GM19240 (cell line): ENCODE measurements around the gene STRN.
"Not testable (repeated sequence)": the region's sequence is repeated elsewhere in the genome, so short reads cannot be mapped to it uniquely, and the experiment has no call there.

ENCODE experiments used
- DNase-seq: peaks from one replicate; pipeline ENCODE4 v3.0.0; 2011; ENCODE audit warnings: low spot score; ENCODE audit not compliant: insufficient read length

The STRN gene

DNA sequence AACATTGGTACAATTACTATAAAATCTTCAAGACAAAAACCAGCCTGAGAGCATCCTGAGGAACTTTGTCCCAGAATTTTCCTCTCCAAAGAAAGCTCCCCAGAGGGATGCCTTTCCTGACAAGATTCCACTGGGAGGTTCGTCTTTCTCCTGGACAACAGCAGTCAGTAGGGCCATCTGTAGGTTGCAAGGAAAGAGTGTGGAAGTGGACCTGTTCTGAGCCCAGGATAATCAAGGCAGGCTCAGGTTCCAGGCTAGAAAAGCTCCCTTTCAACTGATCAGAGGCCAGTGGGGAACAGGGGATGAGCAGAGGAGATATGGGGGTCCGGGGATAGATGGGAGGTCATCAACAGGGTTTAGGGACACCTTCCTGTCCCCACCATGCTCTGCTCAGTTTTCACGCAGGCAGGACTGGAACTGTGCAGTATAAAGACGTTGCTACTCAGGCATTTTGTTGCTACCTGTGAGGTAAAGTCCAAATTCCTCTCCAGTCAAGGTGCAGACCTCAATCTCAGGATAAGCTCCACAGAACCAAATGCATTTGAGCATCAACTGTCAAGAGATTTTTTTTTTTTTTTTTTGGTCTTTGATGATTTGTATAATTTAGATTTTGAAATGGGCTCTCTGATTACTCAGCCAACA is 126.2 kb downstream of the STRN start:
- no peak for DNase-seq

DNA sequence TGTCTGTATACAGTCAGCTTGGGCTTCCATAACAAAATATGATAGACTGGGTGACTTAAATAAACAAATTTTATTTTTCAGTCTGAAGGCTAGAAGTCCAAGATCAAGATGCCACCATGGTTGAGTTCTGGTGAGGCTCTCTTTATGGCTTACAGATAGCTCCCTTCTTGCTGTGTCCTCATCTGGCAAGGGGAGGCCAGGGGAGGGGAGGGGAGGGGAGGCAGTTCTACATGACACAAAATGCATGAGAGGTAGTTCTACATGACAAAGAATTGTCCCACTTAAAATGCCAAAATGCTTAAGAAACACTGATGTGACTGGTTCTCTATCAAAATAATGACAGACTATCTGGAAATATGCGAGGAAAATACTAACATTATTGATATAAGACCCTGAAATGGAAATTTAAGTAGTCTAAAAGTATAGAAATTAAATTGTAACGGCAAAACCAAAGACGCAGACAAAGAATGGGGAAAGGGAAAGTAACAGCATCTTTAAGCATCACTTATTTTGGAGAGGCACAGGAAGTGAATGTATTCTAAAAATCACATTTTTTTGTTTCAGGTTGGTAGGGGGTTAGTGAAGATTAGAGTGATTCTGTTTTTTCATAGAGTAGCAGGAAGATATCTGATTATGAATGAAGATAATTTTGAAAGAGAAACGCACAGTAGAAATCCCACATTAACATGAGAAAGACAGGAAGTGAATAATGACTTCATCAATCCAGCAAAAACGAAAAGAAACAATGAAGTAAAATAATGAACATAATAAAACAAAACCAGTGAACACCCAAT is 131.4 kb downstream of the STRN start:
- DNase-seq = no peak

DNA sequence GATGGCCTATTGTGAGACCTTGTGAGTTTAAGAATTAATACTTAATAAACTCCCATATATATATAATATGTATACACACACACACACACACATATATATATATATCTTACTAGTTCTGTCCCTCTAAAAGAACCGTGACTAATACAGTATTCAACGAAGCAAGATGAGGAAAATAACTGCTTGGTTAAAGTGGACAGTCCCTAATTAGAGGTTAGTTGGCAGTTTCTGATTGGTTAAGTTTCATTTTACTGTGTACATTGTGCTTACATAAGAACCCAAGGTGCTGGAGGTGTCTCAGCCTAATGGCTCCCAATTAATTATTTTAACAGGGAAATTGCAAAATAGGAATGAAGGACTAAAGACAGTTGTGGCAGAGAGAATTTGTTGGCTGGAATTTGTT is 132.1 kb downstream of the STRN start:
- no peak for DNase-seq

DNA sequence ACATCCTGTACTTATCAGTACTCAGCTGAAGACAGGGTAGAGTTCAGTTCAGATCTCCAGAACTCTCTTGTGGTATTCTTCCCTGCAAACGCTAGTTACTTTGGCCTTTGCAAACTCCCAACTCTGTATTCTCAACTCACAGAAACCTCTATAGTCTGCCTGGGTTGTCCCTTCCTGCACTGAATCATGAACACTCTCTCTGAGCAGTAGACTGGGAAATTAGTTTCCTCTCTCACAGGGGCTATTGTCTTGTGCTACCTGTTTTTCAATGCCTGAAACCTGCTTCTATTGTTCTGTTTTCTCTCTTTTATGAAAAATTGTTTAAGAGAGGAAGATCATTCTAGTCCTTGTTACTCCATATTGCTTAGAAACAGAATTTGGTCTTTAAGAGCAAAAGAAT is 135.2 kb downstream of the STRN start:
- no peak for DNase-seq

DNA sequence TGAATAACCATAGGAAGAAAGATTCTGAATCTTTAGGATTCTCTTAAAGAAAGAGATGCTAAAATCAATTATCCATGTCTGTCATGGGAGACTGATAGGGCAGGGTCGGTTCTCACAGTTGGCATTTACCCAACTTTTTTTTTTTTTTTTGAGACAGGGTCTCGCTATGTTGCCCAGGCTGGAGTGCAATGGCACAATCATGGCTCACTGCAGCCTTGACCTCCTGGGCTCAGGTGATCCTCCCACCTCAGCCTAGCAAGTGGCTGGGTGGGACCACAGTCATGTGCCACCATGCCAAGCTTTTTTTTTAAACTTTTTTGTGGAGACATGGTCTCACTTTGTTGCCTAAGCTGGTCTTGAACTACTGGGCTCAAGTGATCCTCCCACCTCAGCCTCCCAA is 141.7 kb downstream of the STRN start:
- DNase-seq = not testable (repeated sequence)

DNA sequence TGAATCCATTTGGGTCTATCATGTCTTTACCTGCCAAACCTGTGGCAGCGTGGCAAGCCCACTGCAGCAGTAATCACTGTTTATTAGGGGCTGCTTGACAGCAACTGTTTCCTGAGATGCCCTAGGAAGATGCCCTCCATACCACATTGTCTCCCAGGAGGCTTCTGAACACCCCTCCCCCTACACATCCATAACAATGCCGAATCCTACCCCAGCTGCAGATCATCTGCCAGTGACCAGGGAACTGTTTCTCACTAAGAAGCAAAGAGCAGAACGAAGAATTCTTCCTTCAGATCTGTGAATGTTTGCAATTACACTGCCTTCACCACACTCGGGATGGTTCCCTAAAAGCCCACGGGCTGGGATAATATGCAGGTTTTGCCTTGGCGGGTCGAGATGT is 142.1 kb downstream of the STRN start:
- no peak for DNase-seq

DNA sequence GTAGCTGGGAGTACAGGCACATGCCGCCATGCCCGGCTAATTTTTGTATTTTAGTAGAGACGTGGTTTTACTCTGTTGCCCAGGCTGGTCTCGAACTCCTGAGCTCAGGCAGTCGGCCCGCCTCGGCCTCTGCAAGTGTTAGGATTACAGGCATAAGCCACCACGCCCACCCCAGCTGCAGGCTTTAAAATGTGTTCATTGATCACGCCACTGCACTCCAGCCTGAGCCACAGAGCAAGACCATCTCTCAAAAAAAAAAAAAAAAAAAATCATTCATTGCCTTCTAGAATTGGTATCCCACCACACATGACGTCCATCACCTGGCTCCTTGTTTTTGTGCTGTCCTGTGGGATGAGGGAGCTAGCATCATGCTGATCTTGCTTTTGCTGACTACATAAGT is 142.5 kb downstream of the STRN start:
- DNase-seq = no peak

DNA sequence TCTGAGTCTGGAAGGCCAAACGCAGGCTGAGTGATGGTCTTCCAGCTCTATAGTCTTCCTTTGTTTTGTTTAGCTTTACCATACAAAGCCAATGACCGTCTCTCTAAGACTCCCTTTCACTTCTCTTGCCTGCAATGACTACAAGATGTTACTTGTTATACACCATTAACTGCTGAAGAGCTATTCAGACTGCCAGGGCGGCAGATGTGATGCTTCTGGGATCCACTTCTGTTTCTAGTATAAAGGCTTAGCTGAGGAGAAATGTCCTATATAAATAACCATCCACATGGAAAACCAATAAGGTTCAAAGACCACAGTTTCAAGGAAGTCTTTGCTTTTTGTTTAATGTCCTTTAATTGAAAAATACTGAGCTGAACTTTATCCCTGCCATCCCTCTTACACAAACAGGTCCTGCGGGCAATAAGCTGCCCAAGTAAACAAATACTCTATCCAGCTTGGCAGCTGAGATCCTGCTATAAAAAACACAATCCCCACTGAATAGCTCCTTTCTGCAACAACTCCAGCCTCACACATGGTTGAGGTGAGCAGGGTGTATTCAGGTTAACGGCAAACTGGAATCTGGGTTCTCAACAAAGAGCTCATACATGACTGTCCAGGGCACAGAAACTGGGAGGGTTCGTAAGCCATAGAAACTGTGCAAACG is 145.3 kb downstream of the STRN start:
- DNase-seq = no peak

DNA sequence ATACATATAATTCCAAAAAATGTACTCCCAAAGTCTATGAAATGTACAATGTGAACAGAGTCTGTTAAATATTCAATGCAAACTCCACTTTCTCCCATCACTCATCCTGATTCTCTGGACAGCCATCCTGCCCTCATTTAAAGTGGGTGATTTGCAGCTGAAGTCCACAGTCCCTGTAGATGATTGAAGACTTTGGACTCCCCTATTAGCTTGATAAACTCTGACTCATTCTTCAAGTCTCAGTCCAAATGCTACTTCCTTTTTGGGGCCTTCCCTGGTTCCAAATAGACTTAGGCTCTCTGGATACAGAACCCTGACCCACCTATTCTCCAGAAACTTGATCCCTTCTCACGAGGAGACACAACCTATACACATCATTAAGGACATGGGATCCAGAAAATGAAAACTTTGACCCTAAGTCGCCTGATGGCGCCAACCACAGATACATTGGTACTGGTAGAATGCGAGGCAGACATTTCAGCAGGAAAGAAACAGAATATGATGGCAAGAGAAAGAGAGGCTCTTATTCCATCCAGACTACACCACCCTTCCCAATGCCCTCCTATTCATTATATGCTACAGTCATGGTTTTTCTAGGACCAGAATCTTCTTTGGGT is 147.1 kb downstream of the STRN start:
- no peak for DNase-seq

DNA sequence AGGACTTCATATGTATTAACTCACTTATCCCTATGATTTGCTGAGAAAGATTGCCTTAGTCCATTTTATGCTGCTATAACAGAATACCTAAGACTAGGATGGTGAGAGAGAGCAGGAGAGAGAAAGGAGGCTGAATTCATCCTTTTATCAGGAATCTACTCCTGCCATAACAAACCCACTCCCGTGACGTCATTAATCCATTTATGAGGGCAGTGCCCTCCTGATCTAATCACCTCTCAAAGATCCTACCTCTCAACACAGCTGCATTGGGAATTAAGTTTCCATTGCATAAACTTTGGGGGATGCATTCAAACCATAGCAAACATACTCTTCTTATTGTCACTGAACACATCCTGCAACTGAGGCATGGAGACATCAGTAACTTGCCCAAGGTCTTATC is 147.8 kb downstream of the STRN start:
- no peak for DNase-seq

DNA sequence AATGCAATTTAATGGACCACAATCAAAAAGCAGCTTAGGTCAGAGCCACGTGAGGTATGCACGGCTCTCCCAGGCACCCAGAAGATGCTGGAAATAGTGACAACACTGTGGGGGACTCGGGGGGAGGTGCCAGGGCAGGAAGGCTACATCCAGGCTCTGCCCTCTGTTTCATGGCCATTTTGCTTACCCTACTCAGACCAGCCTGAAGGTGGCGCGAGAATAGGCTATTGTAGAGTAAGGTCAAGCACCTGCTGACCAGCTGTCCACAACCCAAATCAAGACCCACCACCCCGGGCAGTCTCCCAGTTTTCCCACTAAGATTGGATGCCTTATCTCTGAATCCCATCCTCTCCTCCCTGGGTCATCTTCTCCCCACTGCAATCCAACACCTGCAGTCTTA is 154.1 kb downstream of the STRN start:
- DNase-seq = no peak

DNA sequence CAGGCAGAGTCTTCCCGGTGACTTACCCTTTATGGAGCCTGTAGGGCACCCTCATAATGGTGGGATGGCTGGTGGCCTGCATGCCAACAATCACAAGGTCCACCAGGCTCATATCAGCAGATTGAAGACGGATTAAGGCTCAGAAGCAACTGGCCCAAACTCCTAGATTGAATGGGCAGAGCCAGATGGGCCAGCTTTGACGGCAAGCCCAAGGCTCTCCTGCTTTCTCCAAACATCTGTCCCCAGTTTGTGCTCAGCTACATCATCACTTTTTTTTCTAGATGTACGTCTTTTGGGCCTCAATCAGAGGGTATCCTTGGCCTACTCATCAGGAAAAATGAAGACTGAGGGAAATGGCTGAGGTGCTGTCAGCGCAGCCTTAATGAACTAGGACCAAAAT is 155.3 kb downstream of the STRN start:
- no peak for DNase-seq

DNA sequence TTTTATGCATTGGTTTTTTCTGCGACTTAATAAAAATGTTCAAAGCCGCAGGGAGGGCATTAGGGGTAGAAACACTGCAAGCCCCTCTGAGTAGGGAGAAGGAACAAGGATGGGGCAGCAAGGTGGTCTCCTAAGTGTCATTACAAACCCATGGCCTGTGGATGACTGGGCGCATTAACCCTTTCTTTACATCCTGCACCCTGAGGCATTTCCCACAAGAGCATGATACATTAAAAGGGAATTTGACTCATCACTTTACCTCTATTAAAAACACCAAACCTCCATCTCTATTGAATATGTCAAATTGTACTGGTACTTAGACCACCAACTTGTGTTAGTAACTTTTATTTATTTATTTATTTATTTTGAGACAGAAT is 157.3 kb downstream of the STRN start:
- DNase-seq = no peak

DNA sequence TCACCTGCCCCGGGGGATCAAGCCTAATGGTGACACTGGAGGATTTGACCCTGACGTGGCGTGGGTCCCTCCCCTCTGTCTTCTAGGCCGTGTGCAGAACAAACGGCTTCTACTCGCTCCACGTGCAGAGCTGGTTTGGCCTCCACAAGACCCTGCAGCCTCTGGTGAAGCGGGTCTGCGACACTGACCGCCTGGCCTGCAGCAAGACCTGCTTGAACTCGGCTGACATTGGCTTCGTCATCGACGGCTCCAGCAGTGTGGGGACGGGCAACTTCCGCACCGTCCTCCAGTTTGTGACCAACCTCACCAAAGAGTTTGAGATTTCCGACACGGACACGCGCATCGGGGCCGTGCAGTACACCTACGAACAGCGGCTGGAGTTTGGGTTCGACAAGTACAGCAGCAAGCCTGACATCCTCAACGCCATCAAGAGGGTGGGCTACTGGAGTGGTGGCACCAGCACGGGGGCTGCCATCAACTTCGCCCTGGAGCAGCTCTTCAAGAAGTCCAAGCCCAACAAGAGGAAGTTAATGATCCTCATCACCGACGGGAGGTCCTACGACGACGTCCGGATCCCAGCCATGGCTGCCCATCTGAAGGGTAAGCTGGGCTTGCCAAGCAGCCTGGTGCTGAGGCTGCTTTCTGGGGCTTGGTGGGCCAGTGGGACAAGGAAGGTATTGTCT is 157.8 kb downstream of the STRN start:
- DNase-seq = no peak

DNA sequence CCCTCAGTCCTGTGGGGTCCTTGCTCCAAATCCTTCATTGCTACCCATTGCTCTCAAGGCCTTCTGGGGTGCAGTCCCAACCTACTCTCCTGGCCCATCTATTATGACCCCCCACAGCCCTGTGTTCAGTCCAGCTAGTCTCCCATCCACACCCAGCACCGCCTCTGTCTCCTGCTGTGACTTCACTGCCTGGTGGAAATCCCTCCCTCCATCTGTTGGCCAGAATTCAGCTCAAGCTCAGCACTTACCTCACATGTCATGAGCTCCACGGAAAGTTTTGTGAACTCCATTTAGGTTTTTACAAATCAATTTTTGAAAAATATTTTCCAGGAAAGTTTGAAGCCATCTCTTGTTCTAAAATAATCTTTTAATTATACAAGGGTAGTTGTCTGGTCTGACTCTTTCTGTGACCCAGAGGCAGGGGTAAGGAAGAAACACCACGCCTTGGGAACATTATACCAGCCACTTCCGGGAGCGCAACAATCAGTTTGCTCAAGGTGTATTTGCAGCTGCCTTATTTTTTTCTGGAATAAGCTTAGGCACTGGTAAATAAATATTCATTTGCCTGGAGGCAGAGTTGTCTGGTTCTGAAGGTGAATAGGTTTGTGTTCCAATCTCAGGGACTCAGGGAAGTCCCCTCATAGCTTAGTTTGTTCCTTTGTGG is 159.0 kb downstream of the STRN start:
- DNase-seq = no peak

DNA sequence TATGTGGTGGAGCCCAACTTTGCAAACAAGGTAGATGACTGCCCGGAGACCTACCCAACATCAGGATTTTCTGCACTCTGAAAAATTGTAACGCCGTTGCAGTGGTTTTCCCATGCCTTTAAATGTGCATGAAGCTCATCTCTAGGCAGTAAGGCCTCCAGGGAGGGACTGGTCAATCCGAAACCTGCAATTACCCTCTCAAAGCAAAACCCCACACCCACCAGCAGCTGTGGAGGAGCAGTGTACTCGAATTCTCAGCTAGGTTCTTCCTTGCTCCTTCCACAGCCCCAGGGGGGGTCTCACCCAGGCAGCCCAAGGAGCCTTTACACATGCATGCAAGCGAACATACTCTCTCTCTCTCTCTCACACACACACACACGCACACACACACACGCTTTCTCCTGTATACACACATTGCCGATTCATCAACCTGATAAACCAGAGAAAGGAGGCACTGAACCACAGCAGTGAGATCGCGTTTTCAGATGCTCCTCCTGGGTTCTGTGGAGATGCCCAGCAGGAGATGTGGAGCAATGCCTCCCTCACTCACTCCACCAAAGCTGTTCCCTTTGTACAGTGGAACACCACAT is 160.6 kb downstream of the STRN start:
- DNase-seq = no peak

DNA sequence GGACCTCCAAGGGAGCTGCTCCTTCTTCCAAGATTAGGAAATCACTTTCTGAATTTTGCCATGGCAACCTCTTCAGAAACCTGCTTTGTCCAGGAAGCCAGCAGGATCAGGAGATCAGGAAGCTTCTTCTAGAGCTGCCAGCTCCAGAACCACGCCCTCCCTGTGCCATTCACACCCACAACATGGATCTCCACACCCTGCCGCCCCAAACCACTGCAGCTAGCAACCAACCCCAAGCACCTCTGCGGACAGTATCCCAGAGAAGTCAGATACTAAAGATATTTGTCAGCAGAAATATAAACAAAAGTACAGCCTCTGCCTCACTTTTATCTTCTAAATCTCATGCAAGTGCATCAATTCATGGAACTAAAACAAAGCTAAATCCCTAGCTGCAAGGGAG is 163.4 kb downstream of the STRN start:
- DNase-seq = no peak

DNA sequence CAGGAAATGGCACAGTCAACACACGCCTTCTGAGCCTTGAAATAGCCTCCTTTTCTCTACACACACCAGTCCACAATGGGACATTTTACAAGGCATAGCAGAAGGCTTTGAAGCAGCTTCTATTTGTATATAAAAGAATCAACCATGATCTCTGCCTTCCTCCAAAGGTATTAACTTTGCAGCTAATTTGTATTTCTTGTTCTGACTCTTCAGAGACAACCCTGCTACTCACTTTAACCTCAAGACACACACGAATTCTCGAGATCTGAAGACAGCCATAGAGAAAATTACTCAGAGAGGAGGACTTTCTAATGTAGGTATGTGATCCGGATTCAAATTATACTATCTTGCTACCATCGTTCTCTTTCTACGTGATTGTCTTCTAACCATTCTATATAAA is 165.2 kb downstream of the STRN start:
- DNase-seq = no peak

DNA sequence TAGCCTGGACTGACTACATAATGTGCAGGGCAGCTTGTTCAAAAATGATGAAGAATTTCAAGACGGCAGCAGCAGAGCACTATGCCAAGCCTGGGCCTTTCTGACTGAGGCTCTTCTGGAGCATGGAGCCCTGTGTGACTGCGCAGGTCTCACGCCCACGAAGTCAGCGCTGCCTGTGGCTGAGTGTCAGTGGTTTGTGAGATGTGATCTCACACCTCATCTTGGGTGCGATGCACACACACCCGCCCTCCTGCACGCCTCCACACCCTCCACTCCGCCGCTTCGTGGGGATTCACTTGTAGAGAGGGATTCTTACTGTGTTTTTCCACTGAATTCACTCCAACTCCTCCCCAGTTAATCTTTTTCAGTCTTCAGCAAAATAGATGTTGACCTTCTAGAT is 166.0 kb downstream of the STRN start:
- no peak for DNase-seq

DNA sequence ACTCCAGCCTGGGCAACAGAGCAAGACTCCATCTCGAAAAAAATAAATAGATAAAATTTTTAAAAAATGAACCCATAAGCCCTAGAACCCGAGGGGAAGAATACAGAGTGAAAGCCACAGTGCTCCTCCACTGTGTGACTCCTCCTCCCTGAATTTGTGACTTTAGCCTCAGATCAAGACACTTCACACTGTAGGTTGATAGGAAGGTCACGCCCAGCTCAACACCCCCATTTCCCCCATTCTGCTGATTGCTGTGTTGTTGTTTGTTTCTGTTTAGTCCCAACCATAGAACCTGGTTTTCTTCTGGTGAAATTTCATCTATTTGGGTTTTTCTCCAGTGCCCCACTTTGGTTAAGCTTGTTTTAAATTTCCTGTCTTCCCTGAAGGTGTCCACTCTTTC is 167.6 kb downstream of the STRN start:
- DNase-seq = no peak
